H9 (cell line): ENCODE data around the gene NRG3. TPM values are rescaled to one million over a fixed set of nuclear protein-coding genes. Genes with fewer than 3 reads are reported as not detected.

Experiments used
- DNase-seq: peaks from one replicate; pipeline ENCODE4 v3.0.0-alpha.2; 2017
- H2AFZ ChIP-seq: one replicate; pipeline ENCODE4 v1.6.1; 2013; ENCODE audit warnings: mild to moderate bottlenecking, low read length, control low read depth, moderate library complexity
- H2AK5ac ChIP-seq: 2 replicates; pipeline ENCODE4 v1.6.1; 2013; ENCODE audit warnings: low read length, control low read depth, mixed read lengths; ENCODE audit not compliant: insufficient read length
- H2BK120ac ChIP-seq: one replicate; pipeline ENCODE4 v1.6.1; 2013; ENCODE audit warnings: low read depth, mild to moderate bottlenecking, low read length, control low read depth, inconsistent platforms; ENCODE audit not compliant: poor library complexity, severe bottlenecking
- H2BK12ac ChIP-seq: 2 replicates; pipeline ENCODE4 v1.6.1; 2013; ENCODE audit warnings: low read length, control low read depth, mixed read lengths, low read depth; ENCODE audit not compliant: insufficient read length
- H2BK15ac ChIP-seq: 2 replicates; pipeline ENCODE4 v1.6.1; 2013; ENCODE audit warnings: low read depth, low read length, control low read depth
- H2BK20ac ChIP-seq: one replicate; pipeline ENCODE4 v1.6.1; 2013; ENCODE audit warnings: low read depth, mild to moderate bottlenecking, low read length, control low read depth, inconsistent platforms; ENCODE audit not compliant: poor library complexity, severe bottlenecking
- H2BK5ac ChIP-seq: 2 replicates; pipeline ENCODE4 v1.6.1; 2013; ENCODE audit warnings: low read length, control low read depth, mixed read lengths; ENCODE audit not compliant: insufficient read length
- H3K14ac ChIP-seq: 2 replicates; pipeline ENCODE4 v1.6.1; 2013; ENCODE audit warnings: low read length, control low read depth; ENCODE audit not compliant: insufficient read depth
- H3K18ac ChIP-seq: 2 replicates; pipeline ENCODE4 v1.6.1; 2013; ENCODE audit warnings: low read depth, mild to moderate bottlenecking, mixed read lengths, low read length, control low read depth; ENCODE audit not compliant: insufficient read length
- H3K23ac ChIP-seq: 2 replicates; pipeline ENCODE4 v1.6.1; 2013; ENCODE audit warnings: low read length, control low read depth, mixed read lengths, low read depth; ENCODE audit not compliant: insufficient read length
- H3K23me2 ChIP-seq: 2 replicates; pipeline ENCODE4 v1.6.1; 2013; ENCODE audit warnings: low read depth, mild to moderate bottlenecking, mixed read lengths, low read length, control low read depth; ENCODE audit not compliant: insufficient read length, poor library complexity, severe bottlenecking
- H3K27ac ChIP-seq: 2 replicates; pipeline ENCODE4 v1.5.1; 2013; ENCODE audit warnings: low read length, control low read depth, mixed read lengths, low read depth; ENCODE audit not compliant: insufficient read length
- H3K27me3 ChIP-seq: 2 replicates; pipeline ENCODE4 v1.6.1; 2013; ENCODE audit warnings: low read length, control low read depth, inconsistent platforms; ENCODE audit not compliant: insufficient read depth
- H3K4ac ChIP-seq: 2 replicates; pipeline ENCODE4 v1.6.1; 2013; ENCODE audit warnings: low read depth, mild to moderate bottlenecking, control low read depth, inconsistent platforms, low read length, moderate library complexity
- H3K4me1 ChIP-seq: 2 replicates; pipeline ENCODE4 v1.6.1; 2013; ENCODE audit warnings: low read length, control low read depth, inconsistent platforms; ENCODE audit not compliant: insufficient read depth
- H3K4me2 ChIP-seq: 2 replicates; pipeline ENCODE4 v1.6.1; 2013; ENCODE audit warnings: low read length, control low read depth, mixed read lengths; ENCODE audit not compliant: insufficient read length, insufficient read depth
- H3K56ac ChIP-seq: 2 replicates; pipeline ENCODE4 v1.6.1; 2013; ENCODE audit warnings: low read depth, mild to moderate bottlenecking, mixed read lengths, low read length, control low read depth; ENCODE audit not compliant: insufficient read length
- H3K79me1 ChIP-seq: 2 replicates; pipeline ENCODE4 v1.6.1; 2013; ENCODE audit warnings: low read depth, mild to moderate bottlenecking, moderate library complexity, low read length, control low read depth, inconsistent platforms; ENCODE audit not compliant: insufficient read depth, poor library complexity, severe bottlenecking
- H3K79me2 ChIP-seq: 2 replicates; pipeline ENCODE4 v1.6.1; 2013; ENCODE audit warnings: low read length, control low read depth, inconsistent platforms; ENCODE audit not compliant: insufficient read depth
- H3K9ac ChIP-seq: 2 replicates; pipeline ENCODE4 v1.6.1; 2013; ENCODE audit warnings: low read length, control low read depth, mixed read lengths; ENCODE audit not compliant: insufficient read length; ENCODE audit errors: extremely low read depth
- H3K9me3 ChIP-seq: one replicate; pipeline ENCODE4 v1.6.1; 2013; ENCODE audit warnings: low read depth, low read length, inconsistent platforms; ENCODE audit not compliant: control insufficient read depth
- H3T11ph ChIP-seq: one replicate; pipeline ENCODE4 v1.6.1; 2013; ENCODE audit warnings: mild to moderate bottlenecking, low read length, control low read depth, inconsistent platforms
- H4K20me1 ChIP-seq: one replicate; pipeline ENCODE4 v1.6.1; 2013; ENCODE audit not compliant: control insufficient read depth, insufficient read length, insufficient read depth
- H4K5ac ChIP-seq: 2 replicates; pipeline ENCODE4 v1.6.1; 2013; ENCODE audit warnings: low read depth, mild to moderate bottlenecking, mixed read lengths, low read length, control low read depth; ENCODE audit not compliant: insufficient read length
- H4K8ac ChIP-seq: replicated peaks from 2 replicates; pipeline ENCODE4 v1.6.1; 2013; ENCODE audit warnings: low read length, control low read depth, mixed read lengths, low read depth; ENCODE audit not compliant: insufficient read length
- H4K91ac ChIP-seq: 2 replicates; pipeline ENCODE4 v1.6.1; 2013; ENCODE audit warnings: low read depth, mild to moderate bottlenecking, moderate library complexity, mixed read lengths, low read length, control low read depth; ENCODE audit not compliant: insufficient read length
- H3K27ac Mint-ChIP-seq, 3 experiments: 2 replicates in 2 of 3; 3 replicates in 1 of 3; pipeline ENCODE4 v1.8.0; 2020 to 2021; ENCODE audit warnings: mixed read lengths in 3 of 3, mild to moderate bottlenecking in 1 of 3, moderate library complexity in 1 of 3
- H3K27me3 Mint-ChIP-seq: 2 replicates; pipeline ENCODE4 v1.8.0; 2021; ENCODE audit warnings: low read depth, mild to moderate bottlenecking, moderate library complexity, mixed read lengths
- H3K36me3 Mint-ChIP-seq, 3 experiments: 2 replicates in 2 of 3; 3 replicates in 1 of 3; pipeline ENCODE4 v1.8.0; 2020 to 2021; ENCODE audit warnings: low read depth in 3 of 3, mixed read lengths in 3 of 3; ENCODE audit not compliant: insufficient read depth in 1 of 3
- H3K4me1 Mint-ChIP-seq, 2 experiments: 2 replicates each; pipeline ENCODE4 v1.8.0; 2020; ENCODE audit warnings: mixed read lengths in 2 of 2
- H3K4me3 Mint-ChIP-seq, 2 experiments: 2 replicates in 1 of 2; 3 replicates in 1 of 2; pipeline ENCODE4 v1.8.0; 2020 to 2021; ENCODE audit warnings: mild to moderate bottlenecking in 2 of 2, mixed read lengths in 2 of 2, moderate library complexity in 1 of 2
- H3K9me3 Mint-ChIP-seq, 2 experiments: 2 replicates in 1 of 2; 3 replicates in 1 of 2; pipeline ENCODE4 v1.8.0; 2020; ENCODE audit warnings: mild to moderate bottlenecking in 2 of 2, mixed read lengths in 2 of 2, moderate library complexity in 1 of 2
- WGBS: extraction: QIAGEN DNeasy Blood & Tissue Kit; methylation state at CpG from one replicate; pipeline ENCODE4 v1.1.7; 2013; ENCODE audit warnings: missing lambda C conversion rate, low lambda C conversion rate, mixed read lengths; ENCODE audit not compliant: insufficient read length; ENCODE audit errors: extremely low coverage; 5-methylcytosine and 5-hydroxymethylcytosine counted together
- total RNA-seq: library from RNA; stranded (reverse); gene quantifications from 2 replicates; pipeline ENCODE4 v1.2.1, GENCODE V29; 2021
- TF ChIP-seq, protein P1 (sequence below): fragments of 200-600 bp; sonication (generic); conservative IDR thresholded peaks from 3 replicates; pipeline ENCODE4 v1.8.0; 2021; ENCODE audit warnings: antibody characterized with exemption, mild to moderate bottlenecking

Gene NRG3
- total RNA-seq, 1 experiment from 2014 or later = 1.6 TPM

DNA sequence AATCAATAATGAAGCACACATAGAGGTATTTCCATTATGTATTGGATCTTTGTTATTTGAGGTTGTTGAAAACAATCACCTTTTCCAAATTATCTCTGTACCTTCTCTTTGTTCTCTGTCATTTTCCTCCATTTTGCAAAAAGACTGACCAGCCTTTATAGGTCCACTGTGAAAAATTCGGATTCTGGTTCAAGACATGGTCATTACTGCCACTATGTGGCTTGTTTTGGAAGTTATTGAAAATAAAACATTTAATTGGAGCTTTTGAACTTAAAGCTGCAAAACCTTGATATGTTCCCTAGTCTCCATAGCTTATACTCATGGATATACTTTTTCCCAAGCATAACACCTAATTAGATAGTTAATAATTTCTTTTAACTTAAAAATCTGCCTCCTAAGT is 1094.4 kb downstream of the NRG3 start:
- H3K9me3 ChIP-seq = no peaks in the 10 kb centered on the region
- H2AFZ ChIP-seq = no peak overlapping the region
- WGBS = no CpG with 5 or more reads among the region's 1 CpG
- Mint-ChIP-seq H3K9me3 (no peaks in the 10 kb centered on the region), H3K4me1 (peaks cover 8 to 14% of the 10 kb centered on the region in 2 experiments), H3K27ac (no peak overlapping the region), H3K4me3 (no peak overlapping the region), H3K36me3 (no peaks in the 10 kb centered on the region), H3K27me3 (no peaks in the 10 kb centered on the region)
- no peak overlapping the region for H3T11ph ChIP-seq
- H4K5ac ChIP-seq = no peak overlapping the region
- DNase-seq = no peak
- no peaks in the 10 kb centered on the region for H3K79me2 ChIP-seq
- no peak overlapping the region for H2BK120ac ChIP-seq
- no peaks in the 10 kb centered on the region for H4K20me1 ChIP-seq
- H3K23ac ChIP-seq = no peak overlapping the region
- no peak overlapping the region for H3K4ac ChIP-seq
- no peak overlapping the region for H3K14ac ChIP-seq
- H2AK5ac ChIP-seq = no peak overlapping the region
- no peaks in the 10 kb centered on the region for H3K23me2 ChIP-seq
- no peak overlapping the region for H4K8ac ChIP-seq
- H2BK12ac ChIP-seq = no peak overlapping the region
- TF ChIP-seq, protein P1, sequence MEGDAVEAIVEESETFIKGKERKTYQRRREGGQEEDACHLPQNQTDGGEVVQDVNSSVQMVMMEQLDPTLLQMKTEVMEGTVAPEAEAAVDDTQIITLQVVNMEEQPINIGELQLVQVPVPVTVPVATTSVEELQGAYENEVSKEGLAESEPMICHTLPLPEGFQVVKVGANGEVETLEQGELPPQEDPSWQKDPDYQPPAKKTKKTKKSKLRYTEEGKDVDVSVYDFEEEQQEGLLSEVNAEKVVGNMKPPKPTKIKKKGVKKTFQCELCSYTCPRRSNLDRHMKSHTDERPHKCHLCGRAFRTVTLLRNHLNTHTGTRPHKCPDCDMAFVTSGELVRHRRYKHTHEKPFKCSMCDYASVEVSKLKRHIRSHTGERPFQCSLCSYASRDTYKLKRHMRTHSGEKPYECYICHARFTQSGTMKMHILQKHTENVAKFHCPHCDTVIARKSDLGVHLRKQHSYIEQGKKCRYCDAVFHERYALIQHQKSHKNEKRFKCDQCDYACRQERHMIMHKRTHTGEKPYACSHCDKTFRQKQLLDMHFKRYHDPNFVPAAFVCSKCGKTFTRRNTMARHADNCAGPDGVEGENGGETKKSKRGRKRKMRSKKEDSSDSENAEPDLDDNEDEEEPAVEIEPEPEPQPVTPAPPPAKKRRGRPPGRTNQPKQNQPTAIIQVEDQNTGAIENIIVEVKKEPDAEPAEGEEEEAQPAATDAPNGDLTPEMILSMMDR = peak; percentile 59
- no peak overlapping the region for H3K9ac ChIP-seq
- no peaks in the 10 kb centered on the region for H3K79me1 ChIP-seq
- H3K27ac ChIP-seq = no peak overlapping the region
- H2BK5ac ChIP-seq = no peak overlapping the region
- no peak overlapping the region for H2BK15ac ChIP-seq
- peaks cover 3% of the 10 kb centered on the region; the same call in 1 of the 2 replicates for H3K4me1 ChIP-seq
- H2BK20ac ChIP-seq = no peak overlapping the region
- H3K18ac ChIP-seq = no peak overlapping the region
- H3K27me3 ChIP-seq = no peaks in the 10 kb centered on the region
- no peak overlapping the region for H4K91ac ChIP-seq
- H3K4me2 ChIP-seq = no peak overlapping the region
- no peak overlapping the region for H3K56ac ChIP-seq
